ELF-1 (cell line): Measurements from ENCODE around the gene ARMCX2.
"Not testable (repeated sequence)": the region's sequence is repeated elsewhere in the genome, so short reads cannot be mapped to it uniquely, and the experiment has no call there.

Experiments
- DNase-seq: peaks from one replicate; pipeline ENCODE4 v3.0.0-alpha.2; 2016; ENCODE audit warnings: low read depth, low spot score

Gene ARMCX2

DNA sequence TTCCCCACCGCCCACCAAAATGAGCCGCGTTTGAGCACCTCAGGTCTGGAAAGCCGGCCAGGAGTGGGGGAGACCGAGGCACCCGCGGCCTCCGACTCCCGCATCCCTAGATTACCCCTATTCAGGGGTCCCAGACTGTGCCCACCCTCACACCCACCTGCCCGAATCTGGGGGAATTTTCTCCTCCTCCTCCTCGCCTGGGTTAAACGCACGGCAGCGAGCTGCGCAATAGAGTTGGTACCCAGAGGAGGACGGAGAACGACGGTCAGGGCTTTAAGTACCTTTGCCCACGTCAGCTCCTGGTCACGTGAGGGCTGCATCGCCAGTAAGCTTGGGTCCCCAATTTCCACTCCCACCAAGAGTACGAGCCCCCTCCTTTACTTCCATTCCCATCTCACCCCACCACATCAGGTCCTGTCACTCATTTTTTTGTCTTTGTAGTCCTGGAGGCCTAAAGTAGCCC lies at the start of gene ARMCX2:
Gene ARMCX2 (minus strand): TSS at position 250 of the 463 bp plus-strand sequence. CDS start 2,262 bp downstream, outside the sequence.
- peak; percentile 61 for DNase-seq

DNA sequence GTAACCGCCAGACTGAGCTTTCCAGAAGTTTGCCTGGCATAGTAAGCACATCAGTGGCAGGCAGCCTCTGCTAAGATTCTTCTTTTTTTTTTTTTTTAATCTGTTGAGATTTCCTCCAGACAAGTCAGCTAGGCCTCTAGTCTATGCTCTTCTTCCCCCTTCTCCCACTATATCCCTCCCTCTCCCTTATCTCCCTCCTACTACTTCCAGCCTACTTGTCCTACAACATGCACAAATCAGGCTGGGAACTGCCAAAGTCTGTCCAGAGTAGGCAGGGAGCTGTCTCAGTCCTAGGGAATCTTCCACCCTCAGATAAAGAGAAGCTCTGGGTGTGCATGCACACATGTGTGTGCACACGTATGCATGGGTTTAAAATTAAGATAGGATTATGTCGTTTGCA lies 49.7 kb upstream of the ARMCX2 start:
- no peak for DNase-seq

DNA sequence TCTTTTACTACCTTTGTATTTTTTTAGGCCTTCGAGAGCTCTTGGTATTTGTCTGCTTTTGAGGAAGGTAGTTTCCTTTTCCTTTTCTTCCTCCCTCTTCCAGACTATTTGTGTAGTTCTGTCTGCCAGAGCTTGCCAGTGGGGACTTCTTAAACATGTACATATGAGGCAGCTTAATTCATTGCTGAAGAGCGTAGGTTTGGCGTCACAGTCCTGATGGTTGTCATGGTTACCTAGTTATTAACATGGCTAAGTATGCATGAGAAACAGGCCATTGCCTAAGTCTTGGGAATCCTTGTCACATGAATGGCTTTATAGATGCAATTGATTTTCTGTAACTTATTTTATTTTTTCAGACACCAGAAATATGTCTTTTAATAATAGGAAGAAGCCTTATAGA lies 48.5 kb upstream of the ARMCX2 start:
- no peak for DNase-seq

DNA sequence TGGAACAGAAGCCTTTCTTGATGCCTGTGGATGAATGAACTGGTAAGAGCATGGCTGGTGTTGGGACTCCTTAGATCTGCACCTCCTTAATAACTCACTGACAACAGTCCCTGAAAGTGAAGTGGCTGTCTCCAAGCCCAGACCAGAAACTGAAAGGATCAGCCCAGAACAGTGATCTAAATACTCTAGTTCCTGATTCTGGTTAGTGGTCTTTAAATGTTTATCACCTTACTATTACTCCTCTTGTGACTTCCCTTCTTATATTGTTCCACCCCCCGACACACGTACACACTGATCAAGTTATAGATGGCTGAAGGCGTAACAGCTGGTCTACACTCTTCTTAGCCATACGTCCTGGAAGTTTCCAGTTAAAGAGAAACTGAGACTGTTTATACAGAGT lies 33.8 kb upstream of the ARMCX2 start:
- no peak for DNase-seq

DNA sequence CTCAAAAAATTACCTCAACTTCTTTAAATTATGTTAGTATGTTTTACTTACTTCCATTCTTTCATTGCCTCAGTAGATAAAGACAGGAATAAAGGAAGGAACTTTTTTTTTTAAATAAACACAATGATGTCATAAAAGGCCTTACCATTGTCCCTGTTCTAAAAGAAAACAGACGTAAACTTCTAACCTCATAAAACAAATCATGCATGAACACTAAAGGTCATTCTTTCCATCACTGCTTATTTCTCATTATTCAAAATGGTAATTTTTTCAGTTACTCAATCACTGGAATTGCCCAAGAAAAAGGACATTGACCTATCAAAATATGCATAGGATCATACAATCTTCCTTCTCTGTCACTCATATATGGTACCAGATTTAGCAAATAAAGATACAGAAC lies 32.2 kb upstream of the ARMCX2 start:
- no peak for DNase-seq

DNA sequence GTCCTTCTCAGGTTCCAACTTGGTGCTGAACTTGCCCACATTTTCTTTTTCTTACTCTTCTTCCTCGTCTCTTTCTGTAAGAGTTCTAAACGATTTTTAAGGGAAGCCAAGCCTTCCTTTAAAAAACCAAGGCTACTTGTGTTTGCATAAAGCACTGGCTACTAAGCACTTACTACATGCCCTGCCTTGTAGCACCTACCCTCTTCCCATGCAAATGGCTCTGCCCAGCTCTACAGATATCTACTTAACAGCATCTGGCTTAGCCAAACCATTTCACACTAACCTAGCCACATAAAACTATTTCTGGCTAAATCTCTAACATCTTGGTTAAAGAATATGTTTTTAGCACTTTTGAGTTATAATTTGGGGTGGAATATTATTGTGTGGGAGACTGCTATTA lies 26.9 kb upstream of the ARMCX2 start:
- DNase-seq = no peak

DNA sequence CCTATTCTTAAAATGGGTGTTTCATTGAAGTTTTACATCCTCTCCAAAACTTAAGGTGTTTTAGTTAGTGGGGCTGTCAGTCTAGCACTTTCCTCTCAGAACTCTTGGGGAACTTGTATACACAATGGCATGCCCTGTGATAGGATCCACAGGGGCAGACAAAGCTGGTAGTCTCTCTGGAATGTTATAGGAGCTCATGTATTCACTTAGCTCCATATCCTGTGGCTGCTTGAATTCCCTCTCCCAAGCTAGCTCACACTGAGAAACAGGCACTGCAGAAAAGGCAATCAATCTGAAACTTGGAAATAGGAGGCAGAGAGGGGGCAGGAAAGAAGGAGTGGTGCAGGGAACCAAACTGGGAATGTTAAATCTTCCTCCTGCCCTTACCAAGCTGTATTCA lies 26.3 kb upstream of the ARMCX2 start:
- peak; percentile 15 for DNase-seq

DNA sequence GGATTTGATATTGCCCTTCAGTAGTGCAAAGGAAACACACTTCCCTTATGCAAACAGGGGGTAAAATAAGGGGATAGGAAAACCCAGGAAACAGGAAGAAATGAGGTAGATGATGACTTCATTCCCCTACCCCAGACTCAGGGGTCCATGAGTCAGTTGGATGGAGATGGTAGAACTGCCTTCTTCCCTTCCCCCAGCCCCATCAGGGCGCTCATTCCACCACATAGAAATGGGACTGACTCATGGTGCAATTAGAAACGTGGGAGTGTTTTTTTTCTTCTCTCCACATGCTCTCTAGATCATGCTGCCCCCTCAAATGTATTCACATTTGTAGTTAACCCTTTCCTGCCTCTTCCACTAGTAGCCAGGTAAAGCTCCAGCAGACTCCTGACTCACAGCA lies 23.1 kb upstream of the ARMCX2 start:
- DNase-seq = peak; percentile 13

DNA sequence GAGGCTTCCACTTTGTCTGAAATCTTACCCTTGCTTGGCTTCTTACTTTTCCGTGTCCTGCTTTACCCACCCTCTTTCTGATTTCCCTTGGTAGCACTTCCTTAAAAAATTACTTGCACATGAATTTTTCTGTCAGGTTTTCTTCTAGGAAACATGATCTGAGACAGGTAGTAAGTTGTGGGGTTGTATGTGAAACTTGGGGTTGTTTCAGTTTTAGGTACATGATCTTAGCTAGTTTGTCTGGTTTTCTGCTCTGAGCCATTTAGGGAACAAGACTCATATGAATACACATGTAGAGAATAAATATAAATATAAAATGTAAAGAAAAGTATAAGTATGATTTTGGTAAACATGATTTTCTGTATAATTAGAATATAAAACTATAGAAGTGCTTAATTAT lies 17.4 kb upstream of the ARMCX2 start:
- DNase-seq = no peak

DNA sequence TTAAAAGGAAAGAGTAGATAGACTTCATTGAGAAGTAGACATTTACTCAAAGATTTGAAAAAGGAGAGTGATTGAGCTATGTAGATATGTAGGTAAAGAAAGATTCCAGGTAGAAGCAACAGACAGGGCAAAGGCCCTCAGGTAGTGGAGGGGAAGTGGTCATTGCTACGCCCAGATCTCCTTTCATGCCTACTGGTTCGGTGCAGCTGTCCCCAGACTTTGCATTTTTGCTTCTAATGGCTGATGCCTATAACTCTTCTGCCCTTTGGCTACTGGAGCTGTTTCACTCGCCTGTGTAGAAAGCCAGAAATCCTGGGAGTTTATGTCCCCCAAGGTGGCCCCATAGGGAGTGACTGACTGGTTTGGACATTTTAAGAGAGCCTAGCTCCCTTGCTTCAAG lies 16.9 kb upstream of the ARMCX2 start:
- no peak for DNase-seq

DNA sequence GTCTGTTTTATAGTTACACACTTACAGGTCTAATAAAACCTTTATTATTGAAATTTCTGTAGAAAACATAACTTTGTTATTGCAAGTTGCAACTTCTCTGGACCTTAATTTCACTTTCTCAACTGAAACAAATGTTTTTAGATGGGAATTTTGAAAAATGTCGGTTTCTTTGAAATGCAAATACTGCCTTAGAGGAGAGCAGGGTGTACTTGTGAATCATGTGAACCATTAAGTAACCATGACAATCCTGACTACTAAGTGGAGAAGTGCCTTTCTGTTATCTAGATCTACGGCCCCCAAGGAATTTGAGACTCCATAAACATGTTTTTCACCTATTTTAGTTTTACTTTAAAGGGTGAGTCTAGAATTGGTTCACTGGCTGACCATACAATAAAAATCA lies 8.5 kb upstream of the ARMCX2 start:
- DNase-seq = no peak

DNA sequence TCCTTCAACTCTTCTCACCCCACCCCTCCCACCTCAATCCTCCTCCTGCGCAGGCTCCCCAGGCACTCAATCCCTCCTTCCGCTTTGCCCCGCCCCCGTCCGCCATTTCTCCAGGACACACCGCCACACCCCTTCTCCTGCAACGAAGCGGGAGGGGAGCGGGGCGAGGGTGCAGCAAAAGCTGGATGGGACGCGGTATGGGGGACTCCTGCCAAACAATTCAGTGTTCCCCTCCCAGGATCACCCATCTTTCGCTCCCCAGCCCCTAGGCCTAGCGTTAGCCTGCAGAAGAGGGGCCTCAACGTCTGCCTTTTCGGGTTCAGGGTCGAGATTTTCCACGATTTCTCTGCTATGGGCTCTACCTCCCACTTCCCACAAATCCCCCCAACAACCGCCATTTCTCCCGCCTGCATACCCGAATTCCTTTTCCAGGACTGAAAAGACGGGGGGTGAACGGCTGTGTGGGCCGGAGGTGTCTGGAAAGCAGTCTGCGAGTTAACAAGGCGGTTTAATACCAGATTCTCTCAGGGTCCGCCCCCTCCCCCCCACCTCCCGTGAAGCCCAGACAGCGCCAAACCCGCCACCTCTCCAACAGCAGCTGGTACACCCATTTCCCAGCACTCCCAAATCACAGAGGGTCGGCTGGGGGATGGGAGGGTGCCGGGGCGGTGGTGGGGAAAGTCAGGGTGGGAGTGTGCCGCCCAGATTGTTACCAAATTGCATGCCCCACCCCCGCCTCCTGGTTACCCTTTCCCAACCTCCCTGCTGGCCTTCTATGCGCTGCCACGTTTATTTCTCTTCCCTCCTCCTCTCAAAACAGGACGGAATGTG lies 774 bp downstream of the ARMCX2 start:
- peak; percentile 82 for DNase-seq

DNA sequence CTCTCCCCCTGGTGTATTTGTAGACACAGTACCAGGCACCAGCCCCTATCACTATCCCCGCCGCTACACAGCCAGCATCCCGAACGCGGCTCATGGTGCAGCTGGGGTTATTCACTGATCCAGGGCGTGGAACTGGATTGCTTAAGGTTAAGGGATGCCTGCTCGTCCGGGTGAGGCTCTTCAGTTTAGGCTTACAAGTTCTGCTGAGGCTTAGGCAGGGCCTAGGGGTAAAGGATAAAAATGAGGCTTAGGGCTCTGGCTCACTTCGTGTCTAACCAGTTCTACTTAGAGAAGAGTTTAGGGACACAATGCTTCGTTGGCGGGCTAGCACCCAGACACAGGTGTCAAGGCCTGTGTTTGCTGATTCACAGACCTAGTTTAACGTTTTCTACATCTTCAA lies 2.2 kb downstream of the ARMCX2 start:
- peak; percentile 23 for DNase-seq

DNA sequence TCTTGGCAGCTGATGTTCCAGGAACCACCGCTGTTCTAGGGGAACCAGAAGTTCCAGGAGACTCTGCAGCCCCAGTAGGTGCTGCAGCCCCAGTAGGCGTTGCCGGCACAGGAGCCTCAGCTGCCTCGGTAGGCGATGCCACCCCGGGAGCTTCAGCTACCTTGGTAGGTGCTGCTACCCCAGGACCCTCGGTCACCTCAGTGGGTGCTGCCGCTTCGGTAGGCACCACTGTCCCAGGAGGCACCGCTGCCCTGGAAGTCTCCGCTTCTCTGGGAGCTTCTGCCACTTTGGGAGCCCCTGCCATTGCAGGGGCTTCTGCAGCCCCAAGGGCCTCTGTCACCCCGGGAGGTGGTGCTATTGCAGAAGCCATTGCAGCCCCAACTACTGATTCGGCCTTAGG lies 2.8 kb downstream of the ARMCX2 start:
- no peak for DNase-seq

DNA sequence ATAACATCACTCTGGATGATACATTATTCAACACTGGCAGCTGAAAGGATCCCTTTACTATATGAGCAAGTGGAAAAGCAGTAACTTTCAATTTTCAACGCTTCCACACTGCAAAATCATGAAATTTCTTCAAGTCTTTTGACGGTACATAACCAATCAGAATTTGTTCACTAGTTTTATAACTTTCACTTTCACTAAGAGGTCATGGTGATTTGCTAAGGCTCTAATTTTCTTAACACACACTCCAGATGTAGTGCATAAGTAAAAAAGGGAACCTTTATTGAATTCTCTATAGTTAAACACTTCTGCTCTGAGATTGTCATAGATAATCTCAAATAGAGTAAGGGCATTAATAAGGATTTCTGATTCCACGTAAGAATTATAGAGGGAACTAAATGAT lies 4.1 kb downstream of the ARMCX2 start:
- no peak for DNase-seq

DNA sequence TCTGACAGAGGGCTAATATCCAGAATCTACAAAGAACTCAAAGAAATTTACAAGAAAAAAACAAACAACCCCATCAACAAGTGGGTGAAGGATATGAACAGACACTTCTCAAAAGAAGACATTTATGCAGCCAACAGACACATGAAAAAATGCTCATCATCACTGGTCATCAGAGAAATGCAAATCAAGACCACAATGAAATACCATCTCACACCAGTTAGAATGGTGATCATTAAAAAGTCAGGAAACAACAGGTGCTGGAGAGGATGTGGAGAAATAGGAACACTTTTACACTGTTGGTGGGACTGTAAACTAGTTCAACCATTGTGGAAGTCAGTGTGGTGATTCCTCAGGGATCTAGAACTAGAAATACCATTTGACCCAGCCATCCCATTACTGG lies 11.9 kb downstream of the ARMCX2 start:
- not testable (repeated sequence) for DNase-seq

DNA sequence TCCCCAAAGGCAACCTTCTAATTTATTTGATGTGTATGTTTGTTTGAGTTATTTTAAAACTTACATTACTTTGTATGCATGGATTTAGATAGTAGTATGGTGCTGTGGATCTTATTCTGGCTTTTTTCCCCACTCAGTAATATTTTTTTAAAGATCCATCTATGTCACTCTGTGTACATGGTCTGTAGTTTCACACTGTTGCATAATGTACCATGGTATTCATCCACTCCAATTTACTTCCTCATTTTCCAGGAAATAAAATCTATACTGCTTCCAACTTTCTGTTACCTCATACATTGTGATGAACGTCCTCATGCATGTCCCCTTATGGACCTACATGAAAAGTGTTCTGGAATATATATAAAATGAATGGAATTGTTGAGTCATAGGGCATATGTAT lies 17.6 kb downstream of the ARMCX2 start:
- no peak for DNase-seq

DNA sequence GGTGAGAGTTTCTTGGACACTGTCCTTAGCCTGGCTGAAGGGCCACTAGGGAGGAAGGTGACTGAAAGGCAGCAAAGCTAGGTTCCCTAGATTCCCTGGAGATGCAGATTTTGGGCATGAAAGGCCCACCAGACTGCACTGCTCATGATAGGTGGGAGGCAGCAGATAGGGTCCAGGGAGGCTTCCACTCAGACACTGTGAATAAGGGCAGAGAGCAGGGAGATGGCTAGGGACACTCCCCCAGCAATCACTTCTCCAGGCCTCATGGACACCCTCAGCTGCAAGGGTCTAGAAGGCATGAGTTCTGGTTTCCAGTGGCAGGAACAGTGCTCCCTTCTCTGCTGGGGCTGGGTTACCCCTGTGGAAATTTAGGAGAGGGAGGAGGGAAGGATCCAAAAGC lies 20.1 kb downstream of the ARMCX2 start:
- DNase-seq = no peak

DNA sequence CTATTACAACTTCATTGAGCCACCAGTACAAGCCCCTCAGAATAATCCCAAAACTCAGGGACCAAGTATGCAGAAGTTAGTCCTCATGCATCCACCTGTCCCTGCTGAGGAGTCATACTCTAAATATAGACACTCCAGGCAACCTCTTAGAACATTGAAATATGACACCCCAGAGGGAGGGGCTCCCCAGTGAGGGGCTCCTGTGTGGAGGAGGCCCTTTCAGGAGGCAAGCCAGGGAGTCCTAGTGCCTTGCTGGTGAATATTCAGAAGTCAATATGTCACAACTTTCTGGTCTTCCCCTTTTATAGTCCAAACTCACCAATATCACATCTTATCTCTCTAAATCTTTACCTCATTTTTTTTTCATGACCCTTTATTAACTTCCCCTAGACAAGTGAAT lies 40.3 kb downstream of the ARMCX2 start:
- DNase-seq = peak; percentile 42

DNA sequence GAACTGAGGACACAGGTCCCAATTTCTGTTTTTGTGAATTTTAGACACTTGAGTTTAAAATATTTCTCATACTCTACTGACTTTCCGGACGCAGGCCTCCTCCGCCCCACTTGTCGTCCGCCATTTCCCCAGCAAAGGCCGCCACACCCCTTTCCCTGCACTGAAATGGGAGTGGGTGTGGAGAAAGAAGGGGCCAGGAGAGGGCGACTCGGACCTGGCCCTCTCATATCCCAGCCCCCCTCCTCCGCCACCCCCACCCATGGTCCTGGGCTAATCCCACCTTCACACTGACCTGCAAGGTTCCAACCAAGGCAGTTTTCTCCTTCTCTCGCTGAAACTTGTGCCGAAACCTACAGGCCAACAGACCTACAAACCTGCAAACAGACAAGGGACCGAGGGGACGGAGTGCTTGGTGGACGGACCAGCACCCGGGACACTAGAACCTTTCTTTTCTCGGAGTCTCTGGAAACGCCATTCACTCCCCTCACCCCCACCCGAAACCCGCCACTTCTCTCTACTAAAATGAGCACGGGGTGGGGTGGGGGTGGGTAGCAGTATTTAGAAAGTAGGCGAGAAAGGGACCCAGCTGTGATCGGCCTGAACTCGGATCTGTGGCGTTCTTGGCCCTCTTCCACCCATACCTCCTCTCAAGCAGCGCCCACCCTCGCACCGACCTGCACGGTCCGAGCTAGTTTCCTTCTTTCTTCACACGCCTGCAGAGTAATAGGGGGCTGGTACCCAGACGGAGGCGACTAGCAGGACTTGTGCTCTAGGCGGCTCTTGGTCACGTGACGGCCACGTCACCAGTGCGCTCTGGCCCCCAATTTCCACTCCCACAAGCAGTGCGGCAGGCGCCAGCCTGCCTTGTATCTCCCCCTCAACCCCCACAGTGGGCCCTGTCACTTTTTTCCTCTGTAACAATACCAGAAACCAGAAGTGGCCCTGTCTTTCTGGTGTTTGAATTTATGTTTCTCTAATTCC lies 42.1 kb downstream of the ARMCX2 start, which contains the start of gene ARMCX6:
Gene ARMCX6 (minus strand): TSS at position 790 of the 981 bp plus-strand sequence. CDS start 1,380 bp downstream, outside the sequence.
- DNase-seq = peak; percentile 87

DNA sequence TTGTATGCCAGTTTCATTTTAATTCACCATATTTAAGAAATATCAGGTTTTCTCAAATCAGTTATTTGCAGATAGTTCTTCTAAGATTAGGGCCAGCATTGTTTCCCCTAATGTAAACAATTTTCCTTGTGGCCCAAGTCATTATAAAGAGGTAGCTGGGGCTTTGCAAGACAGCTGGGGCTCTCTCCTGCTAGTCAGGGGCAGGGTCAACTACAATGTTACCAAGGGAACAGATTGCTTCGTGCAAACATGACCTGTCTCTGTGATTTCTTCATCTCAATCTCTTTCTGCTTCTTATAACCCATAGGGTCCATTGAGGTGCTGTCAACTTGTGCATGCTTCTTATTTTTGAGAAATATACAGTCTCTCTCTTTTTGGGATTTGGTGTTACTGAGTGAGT lies 53.9 kb downstream of the ARMCX2 start:
- no peak for DNase-seq
